Fibroblast of lung (primary cell): ENCODE results near the gene TMEM31.

Experiments used
- EZH2 ChIP-seq: IDR thresholded peaks from 2 replicates; pipeline ENCODE4 v1.5.1; 2012; ENCODE audit warnings: low read length, control low read depth, mild to moderate bottlenecking; ENCODE audit errors: missing control alignments
- TF ChIP-seq, protein P1 (sequence below), 2 donors: IDR thresholded peaks in 1 of 2; conservative IDR thresholded peaks in 1 of 2; 1 replicate in 1 of 2; 2 replicates in 1 of 2; pipeline ENCODE4 v1.5.1; 2011 to 2012; ENCODE audit warnings: low read length in 2 of 2, control low read depth in 1 of 2, inconsistent platforms in 1 of 2, low read depth in 1 of 2, mild to moderate bottlenecking in 1 of 2

DNA sequence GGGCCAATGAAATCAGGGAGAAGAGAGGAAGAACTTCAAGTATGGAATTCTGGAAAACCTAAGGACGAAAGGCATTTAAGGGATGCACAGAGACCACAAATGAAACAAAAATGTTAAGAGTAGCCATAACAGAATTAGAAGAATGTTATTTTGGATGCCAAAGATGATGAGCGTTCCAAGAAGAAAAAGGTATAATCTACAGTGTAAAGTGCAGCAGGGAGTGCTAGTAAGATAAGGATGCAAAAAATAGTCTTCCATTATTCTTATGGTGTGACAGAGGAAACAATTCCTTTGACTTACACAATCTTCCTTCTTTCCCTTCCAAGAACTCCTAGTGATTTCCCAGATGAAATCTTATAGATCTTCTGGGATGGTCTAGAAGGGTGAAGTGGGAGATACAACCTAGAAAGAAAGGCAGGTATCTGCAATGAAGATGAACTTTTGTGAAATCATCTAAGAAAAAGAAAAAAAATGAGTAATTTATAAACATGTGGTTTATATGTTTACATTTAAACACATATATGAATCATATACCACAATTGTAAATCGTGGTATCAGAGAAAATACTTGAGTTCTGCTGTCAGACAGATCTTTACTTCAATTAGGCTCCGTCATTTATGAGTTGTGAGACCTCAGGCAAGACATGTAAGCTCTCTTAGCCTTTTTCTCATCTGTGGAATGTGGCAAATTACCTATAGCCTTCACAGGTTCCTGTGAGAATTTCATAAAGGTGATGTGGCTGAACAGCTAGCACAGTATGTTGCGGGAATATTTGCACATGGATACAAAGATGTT lies 32.3 kb upstream of the TMEM31 start:
- TF ChIP-seq, protein P1, sequence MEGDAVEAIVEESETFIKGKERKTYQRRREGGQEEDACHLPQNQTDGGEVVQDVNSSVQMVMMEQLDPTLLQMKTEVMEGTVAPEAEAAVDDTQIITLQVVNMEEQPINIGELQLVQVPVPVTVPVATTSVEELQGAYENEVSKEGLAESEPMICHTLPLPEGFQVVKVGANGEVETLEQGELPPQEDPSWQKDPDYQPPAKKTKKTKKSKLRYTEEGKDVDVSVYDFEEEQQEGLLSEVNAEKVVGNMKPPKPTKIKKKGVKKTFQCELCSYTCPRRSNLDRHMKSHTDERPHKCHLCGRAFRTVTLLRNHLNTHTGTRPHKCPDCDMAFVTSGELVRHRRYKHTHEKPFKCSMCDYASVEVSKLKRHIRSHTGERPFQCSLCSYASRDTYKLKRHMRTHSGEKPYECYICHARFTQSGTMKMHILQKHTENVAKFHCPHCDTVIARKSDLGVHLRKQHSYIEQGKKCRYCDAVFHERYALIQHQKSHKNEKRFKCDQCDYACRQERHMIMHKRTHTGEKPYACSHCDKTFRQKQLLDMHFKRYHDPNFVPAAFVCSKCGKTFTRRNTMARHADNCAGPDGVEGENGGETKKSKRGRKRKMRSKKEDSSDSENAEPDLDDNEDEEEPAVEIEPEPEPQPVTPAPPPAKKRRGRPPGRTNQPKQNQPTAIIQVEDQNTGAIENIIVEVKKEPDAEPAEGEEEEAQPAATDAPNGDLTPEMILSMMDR (conservative IDR thresholded peaks at IDR 0.05 in 1 of 2, IDR thresholded peaks at IDR 0.05 in 1 of 2; ENCODE audit: low read depth in 1 of 2, low read length in 2 of 2), result no peak
- TF ChIP-seq EZH2, result no peak
